Amygdala (tissue), 56 donors: ENCODE measurements around the gene SOWAHD.
"Not testable (repeated sequence)": the region's sequence is repeated elsewhere in the genome, so short reads cannot be mapped to it uniquely, and the experiment has no call there.

ENCODE experiments used
- DNase-seq, 56 donors: peaks; one replicate each; lab custom pipeline; 2025; lab: John Stamatoyannopoulos, UW

SOWAHD gene

GRCh38 chrX:119808461-119808860 is 50.1 kb downstream of the SOWAHD start:
- not testable (repeated sequence) for DNase-seq

DNA sequence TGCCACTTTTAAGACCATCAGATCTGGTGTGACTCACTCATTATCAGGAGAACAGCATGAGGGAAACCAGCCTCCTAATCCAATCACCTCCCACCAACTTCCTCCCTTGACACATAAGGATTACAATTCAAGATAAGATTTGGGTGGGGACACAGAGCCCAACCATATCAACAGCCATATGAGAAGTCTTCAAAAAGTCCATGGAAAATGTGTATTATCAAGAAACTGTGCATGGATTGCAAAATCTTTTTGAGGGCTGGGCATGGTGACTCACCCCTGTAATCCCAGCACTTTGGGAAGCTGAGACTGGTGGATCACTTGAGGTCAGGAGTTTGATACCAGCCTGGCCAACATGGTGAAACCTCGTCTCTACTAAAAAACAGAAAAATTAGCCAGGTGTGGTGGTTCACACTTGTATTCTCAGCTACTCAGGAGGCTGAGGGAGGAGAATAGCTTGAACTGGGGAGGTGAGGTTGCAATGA is 50.8 kb downstream of the SOWAHD start:
- no peak for DNase-seq
